Measurements from ENCODE around the gene RAP1GAP. TPM values are rescaled to one million over a fixed set of nuclear protein-coding genes. Genes with fewer than 3 reads are reported as not detected.

RAP1GAP gene
- total RNA-seq, 1 experiment from 2014 or later = 30.2 TPM

GRCh38 chr1:21603177-21604138 is 65.7 kb downstream of the RAP1GAP start:
- Histone ChIP-seq H2AFZ (no peak overlapping the region), H3K79me2 (ENCODE audit: low read depth) (no peaks in the 10 kb centered on the region), H4K20me1 (ENCODE audit: insufficient read depth) (no peaks in the 10 kb centered on the region), H3K36me3 (ENCODE audit: low read depth) (no peaks in the 10 kb centered on the region), H3K4me2 (no peak overlapping the region), H3K4me3 (no peak overlapping the region), H3K4me1 (replicated peaks; ENCODE audit: insufficient read depth) (no peaks in the 10 kb centered on the region), H3K27ac (no peak overlapping the region), H3K9me2 (ENCODE audit: insufficient read depth) (no peaks in the 10 kb centered on the region), H3K9me3 (ENCODE audit: insufficient read depth, low read depth) (no peaks in the 10 kb centered on the region), H3K27me3 (ENCODE audit: insufficient read depth, low read depth) (no peaks in the 10 kb centered on the region), H3F3A (ENCODE audit: insufficient read depth, low read depth) (no peaks in the 10 kb centered on the region)
- POLR2A ChIA-PET (ENCODE audit: unreplicated experiment) = no interaction called here
- TF ChIP-seq CTCF (conservative IDR thresholded peaks at IDR 0.05) (no peak), EZH2 (IDR thresholded peaks at IDR 0.05; ENCODE audit: low read depth) (no peak)
- BruUV-seq (replicated peaks) = no TSS peak
- intact Hi-C loops (cut with micrococcal nuclease; ENCODE audit: unreplicated experiment) = no loop called here
- CTCF ChIA-PET = no interaction called here
- DNase-seq = no peak

- BruUV-seq (replicated peaks) = no TSS peak
- TF ChIP-seq CTCF (conservative IDR thresholded peaks at IDR 0.05) (no peak), EZH2 (IDR thresholded peaks at IDR 0.05; ENCODE audit: low read depth) (no peak)
- H3K9me2 ChIP-seq (ENCODE audit: insufficient read depth) = no peaks in the 10 kb centered on the region
- H3F3A ChIP-seq (ENCODE audit: insufficient read depth, low read depth) = no peaks in the 10 kb centered on the region
- H3K27me3 ChIP-seq (ENCODE audit: insufficient read depth, low read depth) = no peaks in the 10 kb centered on the region
- no peaks in the 10 kb centered on the region for H3K9me3 ChIP-seq (ENCODE audit: insufficient read depth, low read depth)
- intact Hi-C loops (cut with micrococcal nuclease; ENCODE audit: unreplicated experiment) = no loop called here
- H3K27ac ChIP-seq = no peak overlapping the region
- H3K79me2 ChIP-seq (ENCODE audit: low read depth) = no peaks in the 10 kb centered on the region
- ChIA-PET CTCF (no interaction called here), POLR2A (ENCODE audit: unreplicated experiment) (no interaction called here)
- no peaks in the 10 kb centered on the region for H3K36me3 ChIP-seq (ENCODE audit: low read depth)
- no peak overlapping the region for H3K4me2 ChIP-seq
- H3K4me1 ChIP-seq (replicated peaks; ENCODE audit: insufficient read depth) = no peaks in the 10 kb centered on the region
- no peak overlapping the region for H3K4me3 ChIP-seq
- no peak for DNase-seq
- H4K20me1 ChIP-seq (ENCODE audit: insufficient read depth) = no peaks in the 10 kb centered on the region
- no peak overlapping the region for H2AFZ ChIP-seq
Measured at GRCh38 chr1:21601278-21602048, 67.7 kb downstream of the RAP1GAP start.

GRCh38 chr1:21599402-21599801 is 69.8 kb downstream of the RAP1GAP start:
- TF ChIP-seq CTCF (conservative IDR thresholded peaks at IDR 0.05) = no peak
- TF ChIP-seq EZH2 (IDR thresholded peaks at IDR 0.05; ENCODE audit: low read depth) = no peak
- ChIA-PET POLR2A (ENCODE audit: unreplicated experiment) (no interaction called here), CTCF (no interaction called here)
- no peaks in the 10 kb centered on the region for H3F3A ChIP-seq (ENCODE audit: insufficient read depth, low read depth)
- peaks cover 9% of the 10 kb centered on the region; the same call in 1 of the 2 replicates for H3K4me1 ChIP-seq (replicated peaks; ENCODE audit: insufficient read depth)
- BruUV-seq (replicated peaks) = no TSS peak
- H3K9me3 ChIP-seq (ENCODE audit: insufficient read depth, low read depth) = no peaks in the 10 kb centered on the region
- no peaks in the 10 kb centered on the region for H3K79me2 ChIP-seq (ENCODE audit: low read depth)
- H3K4me3 ChIP-seq = no peak overlapping the region
- no peak overlapping the region for H3K4me2 ChIP-seq
- no peaks in the 10 kb centered on the region for H3K27me3 ChIP-seq (ENCODE audit: insufficient read depth, low read depth)
- H4K20me1 ChIP-seq (ENCODE audit: insufficient read depth) = no peaks in the 10 kb centered on the region
- no peaks in the 10 kb centered on the region for H3K9me2 ChIP-seq (ENCODE audit: insufficient read depth)
- H2AFZ ChIP-seq = no peak overlapping the region
- intact Hi-C loops (cut with micrococcal nuclease; ENCODE audit: unreplicated experiment) = no loop called here
- no peaks in the 10 kb centered on the region for H3K36me3 ChIP-seq (ENCODE audit: low read depth)
- H3K27ac ChIP-seq = no peak overlapping the region
- no peak for DNase-seq

Data from PC-9 (cell line).